Heart left ventricle (tissue), 13 donors: ENCODE measurements around the gene RYK.
"Not testable (repeated sequence)": the region's sequence is repeated elsewhere in the genome, so short reads cannot be mapped to it uniquely, and the experiment has no call there.

Experiments used
- CTCF ChIP-seq, 12 donors: fragments of 200-600 bp; sonication (generic) in 4 of 12; IDR thresholded peaks; one replicate each; pipeline versions ENCODE4 v1.5.0 to v1.8.0; 2018 to 2022; ENCODE audit warnings: antibody characterized with exemption in 12 of 12, mild to moderate bottlenecking in 5 of 12
- POLR2A ChIP-seq, 2 donors: fragments of 450-650 bp; IDR thresholded peaks; one replicate each; pipeline ENCODE4 v1.6.1; 2017; ENCODE audit warnings: antibody characterized with exemption in 2 of 2, mild to moderate bottlenecking in 2 of 2, moderate library complexity in 2 of 2
- donor health status: ischemic (EF 13 %, LVEDD 7.1; RV severe dilation, severe dysfunction).
- donor health status: DM: no; HTN: yes; CAD: no.
- donor health status: DM: no; HTN: no; CAD: no.
- donor health status: ischemic (EF 25% LVEDD 6.9; RV normal size, moderate dysfunction).
- donor health status: ischemic (EF 25% LVEDD 5.7; RV mildly dilated, moderate dysfunction).
- donor health status: ischemic (EF 35%, LVEDD 5.7; RV mildly dilated, moderate dysfunction).
- donor health status: nonischemic (EF 11% LVEDD 7.7; RV severe dilation, severe dysfunction).
- donor health status: DM: yes; HTN: yes; CAD: no.
- donor health status: PGD.
- donor health status: ischemic (EF 29% LVEDD 5.4; RV normal size, mild dysfunction).
- donor health status: nonischemic (EF 23%, LVEDD 6.1; RV moderate dilation, normal function).

- TF ChIP-seq POLR2A, CTCF (IDR thresholded peaks at IDR 0.05): not testable (repeated sequence)
Observed at GRCh38 chr3:134275110-134275509, 24.5 kb upstream of the RYK start.
